WTC11 (cell line): Measurements from ENCODE around the gene CPNE1.

ENCODE experiments used
- ETV6 ChIP-seq: sonication (generic); formaldehyde crosslinking; IDR thresholded peaks from 2 replicates; pipeline ENCODE4 v1.8.1; 2022; ENCODE audit warnings: mild to moderate bottlenecking, missing genetic modification reagents
- NR3C1 ChIP-seq: sonication (generic); formaldehyde crosslinking; conservative IDR thresholded peaks from 2 replicates; pipeline ENCODE4 v1.8.1; 2023; ENCODE audit warnings: low read depth, mild to moderate bottlenecking, missing genetic modification reagents
- ZNF423 ChIP-seq: fragments of 250-450 bp; sonication (Bioruptor Pico); IDR thresholded peaks from 2 replicates; pipeline ENCODE4 v2.1.2; 2022; ENCODE audit warnings: mild to moderate bottlenecking, moderate library complexity
- TF ChIP-seq, protein P1 (sequence below): fragments of 200-600 bp; IDR thresholded peaks from 2 replicates; pipeline ENCODE4 v1.8.0; 2022; ENCODE audit warnings: antibody characterized with exemption
- TF ChIP-seq, protein P2 (sequence below): sonication (generic); formaldehyde crosslinking; conservative IDR thresholded peaks from 2 replicates; pipeline ENCODE4 v1.8.1; 2022; ENCODE audit warnings: mild to moderate bottlenecking, missing genetic modification reagents
- TF ChIP-seq, protein P3 (sequence below): sonication (generic); formaldehyde crosslinking; IDR thresholded peaks from 2 replicates; pipeline ENCODE4 v1.8.0; 2022; ENCODE audit warnings: mild to moderate bottlenecking, missing genetic modification reagents

DNA sequence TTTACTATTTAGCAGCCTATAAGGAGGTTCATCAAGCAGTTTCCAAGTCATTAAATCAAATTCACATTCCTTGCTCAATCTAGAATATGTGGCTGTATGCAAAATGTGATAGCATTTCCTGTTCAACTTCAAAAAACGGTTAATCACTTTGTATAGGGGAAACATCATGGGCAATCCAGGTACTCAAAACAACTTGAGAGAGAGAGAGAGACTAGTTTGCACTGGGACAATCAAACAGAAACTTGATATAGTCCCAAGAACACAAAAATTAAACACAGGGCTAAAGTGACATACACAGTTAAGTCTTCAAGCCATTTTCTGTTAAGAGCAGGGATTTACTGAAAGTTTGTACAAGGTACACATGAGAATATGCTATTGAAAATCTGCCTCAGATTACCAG is 7.4 kb downstream of the CPNE1 start:
- TF ChIP-seq ETV6 (CRISPR knock-in tag) (no peak), NR3C1 (CRISPR knock-in tag) (no peak), ZNF423 (CRISPR knock-in tag) (no peak)
- TF ChIP-seq, protein P1, sequence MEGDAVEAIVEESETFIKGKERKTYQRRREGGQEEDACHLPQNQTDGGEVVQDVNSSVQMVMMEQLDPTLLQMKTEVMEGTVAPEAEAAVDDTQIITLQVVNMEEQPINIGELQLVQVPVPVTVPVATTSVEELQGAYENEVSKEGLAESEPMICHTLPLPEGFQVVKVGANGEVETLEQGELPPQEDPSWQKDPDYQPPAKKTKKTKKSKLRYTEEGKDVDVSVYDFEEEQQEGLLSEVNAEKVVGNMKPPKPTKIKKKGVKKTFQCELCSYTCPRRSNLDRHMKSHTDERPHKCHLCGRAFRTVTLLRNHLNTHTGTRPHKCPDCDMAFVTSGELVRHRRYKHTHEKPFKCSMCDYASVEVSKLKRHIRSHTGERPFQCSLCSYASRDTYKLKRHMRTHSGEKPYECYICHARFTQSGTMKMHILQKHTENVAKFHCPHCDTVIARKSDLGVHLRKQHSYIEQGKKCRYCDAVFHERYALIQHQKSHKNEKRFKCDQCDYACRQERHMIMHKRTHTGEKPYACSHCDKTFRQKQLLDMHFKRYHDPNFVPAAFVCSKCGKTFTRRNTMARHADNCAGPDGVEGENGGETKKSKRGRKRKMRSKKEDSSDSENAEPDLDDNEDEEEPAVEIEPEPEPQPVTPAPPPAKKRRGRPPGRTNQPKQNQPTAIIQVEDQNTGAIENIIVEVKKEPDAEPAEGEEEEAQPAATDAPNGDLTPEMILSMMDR = no peak
- TF ChIP-seq, protein P2, sequence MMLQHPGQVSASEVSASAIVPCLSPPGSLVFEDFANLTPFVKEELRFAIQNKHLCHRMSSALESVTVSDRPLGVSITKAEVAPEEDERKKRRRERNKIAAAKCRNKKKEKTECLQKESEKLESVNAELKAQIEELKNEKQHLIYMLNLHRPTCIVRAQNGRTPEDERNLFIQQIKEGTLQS (CRISPR knock-in tag) = no peak
- TF ChIP-seq, protein P3, sequence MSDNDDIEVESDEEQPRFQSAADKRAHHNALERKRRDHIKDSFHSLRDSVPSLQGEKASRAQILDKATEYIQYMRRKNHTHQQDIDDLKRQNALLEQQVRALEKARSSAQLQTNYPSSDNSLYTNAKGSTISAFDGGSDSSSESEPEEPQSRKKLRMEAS (CRISPR knock-in tag) = no peak
